HepG2 (cell line): ENCODE results near the gene CD300LF. TPM values are rescaled to one million over a fixed set of nuclear protein-coding genes. Genes with fewer than 3 reads are reported as not detected.

Source experiments
- ATF7-NPFF ChIP-seq: sonication (generic); formaldehyde crosslinking; IDR thresholded peaks from 2 replicates; pipeline ENCODE4 v1.8.1; 2023; ENCODE audit warnings: mild to moderate bottlenecking, low read depth, missing genetic modification reagents, moderate library complexity
- CBX1 ChIP-seq: IDR thresholded peaks from one replicate; pipeline ENCODE4 v1.6.1; 2016; ENCODE audit warnings: antibody characterized with exemption, low read depth
- CC2D1A ChIP-seq: sonication (generic); formaldehyde crosslinking; IDR thresholded peaks from 2 replicates; pipeline ENCODE4 v1.8.1; 2023; ENCODE audit warnings: mild to moderate bottlenecking, missing genetic modification reagents
- CENPX ChIP-seq: sonication (generic); formaldehyde crosslinking; IDR thresholded peaks from 2 replicates; pipeline ENCODE4 v1.9.0; 2021; ENCODE audit warnings: mild to moderate bottlenecking, missing genetic modification reagents, moderate library complexity
- CHD2 ChIP-seq: IDR thresholded peaks from 2 replicates; pipeline ENCODE4 v1.6.1; 2011; ENCODE audit warnings: low read depth, low read length, improper control_type of control experiment
- HNRNPK ChIP-seq: fragments of 200-400 bp; formaldehyde crosslinking; IDR thresholded peaks from 2 replicates; pipeline ENCODE4 v1.6.1; 2018; ENCODE audit warnings: low read length, low read depth, moderate library complexity, mild to moderate bottlenecking; ENCODE audit not compliant: poor library complexity, severe bottlenecking
- ISX ChIP-seq: sonication (generic); formaldehyde crosslinking; conservative IDR thresholded peaks from 2 replicates; pipeline ENCODE4 v1.5.0; 2020; ENCODE audit warnings: missing genetic modification reagents
- KAT2B ChIP-seq: fragments of 150-350 bp; IDR thresholded peaks from 2 replicates; pipeline ENCODE4 v1.6.1; 2014; ENCODE audit warnings: low read depth, low read length, borderline replicate concordance
- MYPOP ChIP-seq: sonication (generic); formaldehyde crosslinking; IDR thresholded peaks from 2 replicates; pipeline ENCODE4 v1.8.1; 2023; ENCODE audit warnings: mild to moderate bottlenecking, moderate library complexity, missing genetic modification reagents
- NR2F2 ChIP-seq: IDR thresholded peaks from 2 replicates; pipeline ENCODE4 v1.6.1; 2012; ENCODE audit warnings: low read depth, inconsistent platforms, borderline replicate concordance
- RARA ChIP-seq: IDR thresholded peaks from 2 replicates; pipeline ENCODE4 v1.6.1; 2016; ENCODE audit warnings: missing genetic modification reagents, missing compliant biosample characterization
- SNAPC4 ChIP-seq: sonication (generic); formaldehyde crosslinking; IDR thresholded peaks from 2 replicates; pipeline ENCODE4 v1.4.0; 2020; ENCODE audit warnings: mild to moderate bottlenecking, missing genetic modification reagents
- ZFP36L1 ChIP-seq: sonication (generic); formaldehyde crosslinking; IDR thresholded peaks from 2 replicates; pipeline ENCODE4 v1.8.0; 2022; ENCODE audit warnings: mild to moderate bottlenecking, missing genetic modification reagents, moderate library complexity
- ZMAT3 ChIP-seq: sonication (generic); formaldehyde crosslinking; conservative IDR thresholded peaks from 2 replicates; pipeline ENCODE4 v1.7.0; 2021; ENCODE audit warnings: missing genetic modification reagents
- ZNF17 ChIP-seq: sonication (generic); formaldehyde crosslinking; IDR thresholded peaks from 2 replicates; pipeline ENCODE4 v1.5.0; 2020; ENCODE audit warnings: mild to moderate bottlenecking, missing genetic modification reagents
- ZNF333 ChIP-seq: sonication (generic); formaldehyde crosslinking; IDR thresholded peaks from 2 replicates; pipeline ENCODE4 v1.4.0; 2020; ENCODE audit warnings: mild to moderate bottlenecking, missing genetic modification reagents, borderline replicate concordance
- ZNF597 ChIP-seq: sonication (generic); formaldehyde crosslinking; IDR thresholded peaks from 2 replicates; pipeline ENCODE4 v1.5.0; 2020; ENCODE audit warnings: missing genetic modification reagents
- ZNF790 ChIP-seq: sonication (generic); formaldehyde crosslinking; IDR thresholded peaks from 2 replicates; pipeline ENCODE4 v1.8.0; 2022; ENCODE audit warnings: missing genetic modification reagents, mild to moderate bottlenecking, borderline replicate concordance
- polyA plus RNA-seq, 8 experiments: library from polyadenylated mRNA; depleted of rRNA in 3 of 8; stranded (reverse) in 7 of 8; unstranded in 1 of 8; fragments of >200 nt; fragmentation: Illumina TruSeq in 4 of 8; extraction: Trizol in 4 of 8; gene quantifications; 2 replicates each; pipeline versions ENCODE4 v1.2.1 to v1.2.3, GENCODE V29; 2011 to 2016; ENCODE audit warnings: low read depth in 4 of 8, missing spikeins in 1 of 8, mixed read lengths in 1 of 8; ENCODE audit not compliant: insufficient read depth in 1 of 8
- total RNA-seq, 5 experiments: library from RNA; depleted of rRNA; stranded (reverse); fragments of >200 nt; fragmentation: Illumina TruSeq; extraction: Trizol; gene quantifications; 2 replicates each; pipeline ENCODE4 v1.2.3, GENCODE V29; 2016; ENCODE audit warnings: low read depth in 1 of 5
- TF ChIP-seq, protein P1 (sequence below): sonication (generic); formaldehyde crosslinking; IDR thresholded peaks from 2 replicates; pipeline ENCODE4 v1.8.0; 2023; ENCODE audit warnings: mild to moderate bottlenecking, missing genetic modification reagents

Gene CD300LF
- total and polyA plus RNA-seq, 2 of the 13 experiments (the other 11 are each of a cell fraction or from before 2014, with no cell fraction given), result not detected

DNA sequence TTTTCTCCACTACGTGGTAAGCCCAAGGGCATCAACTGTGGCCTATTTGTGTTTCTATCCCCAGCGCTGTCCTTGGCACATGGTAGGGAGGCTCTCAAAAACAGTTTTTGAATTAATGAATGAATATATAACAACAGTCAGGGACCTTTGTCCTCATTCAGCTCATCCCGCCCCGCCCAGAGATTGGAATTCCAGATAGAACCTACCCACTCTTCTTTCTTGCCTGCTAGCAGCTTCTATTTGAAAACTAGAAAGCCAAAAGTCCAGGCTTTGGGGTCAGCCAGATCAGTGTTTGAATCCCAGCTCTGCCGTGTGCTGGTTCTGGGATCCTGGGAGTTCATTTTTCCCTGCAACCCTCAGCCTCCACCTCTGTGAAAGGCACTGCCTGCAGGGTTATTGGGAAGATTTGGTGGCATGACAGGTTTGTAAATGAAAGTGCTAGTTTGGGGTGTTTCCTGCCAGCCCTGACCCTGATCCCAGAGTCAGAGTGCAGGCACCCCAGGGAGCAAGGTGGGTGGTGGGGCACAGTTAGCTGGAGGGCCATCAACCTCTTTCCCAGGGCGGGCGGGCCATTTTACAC lies 40.2 kb upstream of the CD300LF start (continued):
- TF ChIP-seq, protein P1, sequence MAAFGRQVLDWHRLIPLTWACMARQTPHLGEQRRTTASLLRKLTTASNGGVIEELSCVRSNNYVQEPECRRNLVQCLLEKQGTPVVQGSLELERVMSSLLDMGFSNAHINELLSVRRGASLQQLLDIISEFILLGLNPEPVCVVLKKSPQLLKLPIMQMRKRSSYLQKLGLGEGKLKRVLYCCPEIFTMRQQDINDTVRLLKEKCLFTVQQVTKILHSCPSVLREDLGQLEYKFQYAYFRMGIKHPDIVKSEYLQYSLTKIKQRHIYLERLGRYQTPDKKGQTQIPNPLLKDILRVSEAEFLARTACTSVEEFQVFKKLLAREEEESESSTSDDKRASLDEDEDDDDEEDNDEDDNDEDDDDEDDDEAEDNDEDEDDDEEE, result no peak
- TF ChIP-seq ZMAT3, result 0 out of 2 replicates have a peak, but pooled peaks have one; percentile 41
- TF ChIP-seq ISX (CRISPR knock-in tag), result no peak
- TF ChIP-seq CC2D1A, result no peak
- no peak for TF ChIP-seq SNAPC4 (CRISPR knock-in tag)
- 0 out of 2 replicates have a peak, but pooled peaks have one; percentile 11 for TF ChIP-seq NR2F2
- no peak; the same call in 1 of the 2 replicates for TF ChIP-seq RARA (CRISPR knock-in tag)
- TF ChIP-seq CHD2, result no peak
- no peak for TF ChIP-seq ZNF790 (CRISPR knock-in tag)
- no peak for TF ChIP-seq HNRNPK
- TF ChIP-seq CENPX (CRISPR knock-in tag), result no peak
- no peak for TF ChIP-seq MYPOP (CRISPR knock-in tag)
- no peak for TF ChIP-seq ZNF17 (CRISPR knock-in tag)
- no peak for TF ChIP-seq ATF7-NPFF
- TF ChIP-seq KAT2B, result no peak
- TF ChIP-seq CBX1, result no peak
- no peak for TF ChIP-seq ZNF597 (CRISPR knock-in tag)
- TF ChIP-seq ZNF333, result no peak
- TF ChIP-seq ZFP36L1 (CRISPR knock-in tag), result no peak
